K562 (cell line): ENCODE measurements around the gene RAB2B. TPM values are rescaled to one million over a fixed set of nuclear protein-coding genes. Genes with fewer than 3 reads are reported as not detected.

ENCODE experiments used
- CREB1 ChIP-seq, 2 experiments: sonication (generic) in 1 of 2; formaldehyde crosslinking in 1 of 2; IDR thresholded peaks; 2 replicates each; pipeline versions ENCODE4 v1.6.1 to v1.8.0; 2012 to 2022; ENCODE audit warnings: inconsistent platforms in 1 of 2, mild to moderate bottlenecking in 1 of 2, missing genetic modification reagents in 1 of 2, moderate library complexity in 1 of 2
- DIDO1 ChIP-seq: fragments of 450-650 bp; IDR thresholded peaks from 2 replicates; pipeline ENCODE4 v1.6.1; 2016; ENCODE audit warnings: low read depth, missing biosample characterization, missing genetic modification characterization
- HINFP ChIP-seq: fragments of 450-650 bp; conservative IDR thresholded peaks from 2 replicates; pipeline ENCODE4 v1.6.1; 2016; ENCODE audit warnings: missing genetic modification characterization, low read depth, mild to moderate bottlenecking, control low read depth, missing compliant biosample characterization
- NR2C2 ChIP-seq, 2 experiments: fragments of 200-800 bp in 1 of 2; sonication (Bioruptor generic) in 1 of 2; sonication (generic) in 1 of 2; formaldehyde crosslinking in 1 of 2; IDR thresholded peaks; 2 replicates each; pipeline versions ENCODE4 v1.6.1 to v1.8.0; 2016 to 2022; ENCODE audit warnings: mild to moderate bottlenecking in 1 of 2, missing compliant biosample characterization in 1 of 2, missing genetic modification characterization in 1 of 2, missing genetic modification reagents in 1 of 2
- PML ChIP-seq: IDR thresholded peaks from 2 replicates; pipeline ENCODE4 v1.6.1; 2012; ENCODE audit warnings: low read length, inconsistent platforms
- PRDM10 ChIP-seq: fragments of 450-650 bp; IDR thresholded peaks from 2 replicates; pipeline ENCODE4 v1.6.1; 2018; ENCODE audit not compliant: partially characterized antibody
- TRIM28 ChIP-seq: fragments of 450-650 bp; IDR thresholded peaks from 2 replicates; pipeline ENCODE4 v1.6.1; 2017
- polyA plus RNA-seq, 8 experiments: library from polyadenylated mRNA; depleted of rRNA in 4 of 8; stranded (reverse) in 5 of 8; unstranded in 3 of 8; fragments of >200 nt; fragmentation: Nextera tagmentation in 2 of 8; fragmentation: Illumina TruSeq in 1 of 8; extraction: Ambion mirVana in 2 of 8; extraction: Trizol in 1 of 8; gene quantifications; 2 replicates each; pipeline versions ENCODE4 v1.2.1 to v1.2.3, GENCODE V29; 2011 to 2014; ENCODE audit warnings: inconsistent platforms in 1 of 8, missing spikeins in 1 of 8
- total RNA-seq, 7 experiments: library from RNA; depleted of rRNA in 6 of 7; stranded (reverse); fragments of >200 nt in 6 of 7; fragmentation: Illumina TruSeq in 2 of 7; extraction: Trizol in 2 of 7; gene quantifications; 2 replicates each; pipeline versions ENCODE4 v1.2.1 to v1.2.3, GENCODE V29; 2011 to 2021; ENCODE audit warnings: low replicate concordance in 1 of 7
- TF ChIP-seq, protein P1 (sequence below): IDR thresholded peaks from 2 replicates; pipeline ENCODE4 v1.6.1; 2014; ENCODE audit warnings: antibody characterized with exemption
- TF ChIP-seq, protein P2 (sequence below), 2 experiments: fragments of 450-650 bp; formaldehyde crosslinking in 1 of 2; IDR thresholded peaks; 2 replicates each; pipeline versions ENCODE4 v1.4.0 to v1.6.1; 2014 to 2020; ENCODE audit warnings: mild to moderate bottlenecking in 2 of 2, borderline replicate concordance in 1 of 2, low read depth in 1 of 2

The RAB2B gene
- total and polyA plus RNA-seq, 9 of the 15 experiments (the other 6 are each of a cell fraction or from before 2014, with no cell fraction given), result 4.6 to 19.8 (median 9.8) TPM

DNA sequence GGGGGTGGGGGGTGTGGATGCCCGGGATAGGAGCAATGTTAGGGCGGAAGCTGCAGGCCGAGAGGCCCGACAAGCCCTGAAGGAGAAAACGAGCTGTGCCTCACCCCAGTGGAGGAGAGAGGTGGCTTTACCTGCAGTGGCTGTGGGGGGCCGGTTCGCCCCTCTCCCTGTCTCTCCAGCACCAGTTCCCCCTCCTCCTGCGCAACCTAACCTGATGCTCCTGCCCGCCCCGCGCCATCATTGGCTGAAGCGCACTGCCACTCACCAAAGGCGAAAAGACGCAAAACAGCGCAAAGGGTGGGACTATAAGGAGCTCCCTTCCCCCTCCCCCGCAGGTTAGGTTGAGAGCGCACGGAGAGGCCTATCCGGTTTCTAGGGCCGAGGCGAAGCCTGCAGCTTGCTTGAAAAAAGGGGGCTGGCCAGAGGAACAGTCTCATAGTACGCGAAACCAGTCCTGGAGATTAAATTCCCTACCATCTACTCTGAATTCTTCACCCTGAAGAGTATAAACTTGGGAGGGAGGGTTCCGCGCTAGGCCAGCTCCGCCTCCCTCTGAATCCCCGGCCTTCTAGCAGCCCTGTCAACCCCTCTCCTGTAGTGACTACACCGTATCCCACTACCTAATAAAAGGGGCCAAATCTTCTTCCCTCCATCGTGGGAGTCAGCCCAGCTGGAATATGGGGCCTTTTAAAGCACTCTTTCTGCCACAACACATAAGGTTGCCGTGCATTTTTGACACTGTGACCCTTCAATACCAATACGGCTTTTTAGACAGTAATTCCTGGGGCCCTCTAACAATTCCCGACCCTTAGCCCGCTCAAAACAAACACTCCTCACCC, 39.5 kb downstream of the RAB2B start (continued):
- TF ChIP-seq, protein P1, sequence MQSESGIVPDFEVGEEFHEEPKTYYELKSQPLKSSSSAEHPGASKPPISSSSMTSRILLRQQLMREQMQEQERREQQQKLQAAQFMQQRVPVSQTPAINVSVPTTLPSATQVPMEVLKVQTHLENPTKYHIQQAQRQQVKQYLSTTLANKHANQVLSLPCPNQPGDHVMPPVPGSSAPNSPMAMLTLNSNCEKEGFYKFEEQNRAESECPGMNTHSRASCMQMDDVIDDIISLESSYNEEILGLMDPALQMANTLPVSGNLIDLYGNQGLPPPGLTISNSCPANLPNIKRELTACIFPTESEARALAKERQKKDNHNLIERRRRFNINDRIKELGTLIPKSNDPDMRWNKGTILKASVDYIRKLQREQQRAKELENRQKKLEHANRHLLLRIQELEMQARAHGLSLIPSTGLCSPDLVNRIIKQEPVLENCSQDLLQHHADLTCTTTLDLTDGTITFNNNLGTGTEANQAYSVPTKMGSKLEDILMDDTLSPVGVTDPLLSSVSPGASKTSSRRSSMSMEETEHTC, result no peak
- TF ChIP-seq HINFP (tag) (no peak), PRDM10 (peak; percentile 93), PML (0 out of 2 replicates have a peak, but pooled peaks have one; percentile 31), TRIM28 (no peak), CREB1 (IDR thresholded peaks at IDR 0.05) (peak; percentile 45; the same call in 1 of the 2 replicates), CREB1 (CRISPR knock-in tag; IDR thresholded peaks at IDR 0.05) (peak; percentile 74), DIDO1 (peak; percentile 67; the same call in 1 of the 2 replicates), NR2C2 (CRISPR knock-in tag; IDR thresholded peaks at IDR 0.05) (no peak), NR2C2 (tag; IDR thresholded peaks at IDR 0.05) (peak; percentile 50; the same call in 1 of the 2 replicates)
- TF ChIP-seq, protein P2, sequence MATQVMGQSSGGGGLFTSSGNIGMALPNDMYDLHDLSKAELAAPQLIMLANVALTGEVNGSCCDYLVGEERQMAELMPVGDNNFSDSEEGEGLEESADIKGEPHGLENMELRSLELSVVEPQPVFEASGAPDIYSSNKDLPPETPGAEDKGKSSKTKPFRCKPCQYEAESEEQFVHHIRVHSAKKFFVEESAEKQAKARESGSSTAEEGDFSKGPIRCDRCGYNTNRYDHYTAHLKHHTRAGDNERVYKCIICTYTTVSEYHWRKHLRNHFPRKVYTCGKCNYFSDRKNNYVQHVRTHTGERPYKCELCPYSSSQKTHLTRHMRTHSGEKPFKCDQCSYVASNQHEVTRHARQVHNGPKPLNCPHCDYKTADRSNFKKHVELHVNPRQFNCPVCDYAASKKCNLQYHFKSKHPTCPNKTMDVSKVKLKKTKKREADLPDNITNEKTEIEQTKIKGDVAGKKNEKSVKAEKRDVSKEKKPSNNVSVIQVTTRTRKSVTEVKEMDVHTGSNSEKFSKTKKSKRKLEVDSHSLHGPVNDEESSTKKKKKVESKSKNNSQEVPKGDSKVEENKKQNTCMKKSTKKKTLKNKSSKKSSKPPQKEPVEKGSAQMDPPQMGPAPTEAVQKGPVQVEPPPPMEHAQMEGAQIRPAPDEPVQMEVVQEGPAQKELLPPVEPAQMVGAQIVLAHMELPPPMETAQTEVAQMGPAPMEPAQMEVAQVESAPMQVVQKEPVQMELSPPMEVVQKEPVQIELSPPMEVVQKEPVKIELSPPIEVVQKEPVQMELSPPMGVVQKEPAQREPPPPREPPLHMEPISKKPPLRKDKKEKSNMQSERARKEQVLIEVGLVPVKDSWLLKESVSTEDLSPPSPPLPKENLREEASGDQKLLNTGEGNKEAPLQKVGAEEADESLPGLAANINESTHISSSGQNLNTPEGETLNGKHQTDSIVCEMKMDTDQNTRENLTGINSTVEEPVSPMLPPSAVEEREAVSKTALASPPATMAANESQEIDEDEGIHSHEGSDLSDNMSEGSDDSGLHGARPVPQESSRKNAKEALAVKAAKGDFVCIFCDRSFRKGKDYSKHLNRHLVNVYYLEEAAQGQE (IDR thresholded peaks at IDR 0.05; ENCODE audit: borderline replicate concordance), result no peak
- TF ChIP-seq, protein P2 (CRISPR knock-in tag; IDR thresholded peaks at IDR 0.05; ENCODE audit: low read depth), result 0 out of 2 replicates have a peak, but pooled peaks have one; percentile 31
